Stimulated activated CD8-positive, alpha-beta memory T cell treated with anti-CD3 and anti-CD28 coated beads, Interleukin-15, amount 100 ng/mL, for 1 hour (primary cell): Measurements from ENCODE around the gene CTDSP2.
"Not testable (repeated sequence)": the region's sequence is repeated elsewhere in the genome, so short reads cannot be mapped to it uniquely, and the experiment has no call there.

Experiments
- DNase-seq: peaks from one replicate; pipeline ENCODE4 v3.0.0-alpha.2; 2020; ENCODE audit warnings: low read depth

The CTDSP2 gene

GRCh38 chr12:57781244-57781643 is 65.3 kb downstream of the CTDSP2 start:
- DNase-seq: no peak

- no peak for DNase-seq
Observed at GRCh38 chr12:57780284-57780897, 66.1 kb downstream of the CTDSP2 start.

- DNase-seq: no peak
Observed at GRCh38 chr12:57779736-57780135, 66.8 kb downstream of the CTDSP2 start.

- no peak for DNase-seq
Observed at GRCh38 chr12:57777911-57778310, 68.6 kb downstream of the CTDSP2 start.

GRCh38 chr12:57777367-57777766 is 69.2 kb downstream of the CTDSP2 start:
- no peak for DNase-seq

- DNase-seq: no peak
Observed at GRCh38 chr12:57776247-57776587, 70.3 kb downstream of the CTDSP2 start.

- DNase-seq: no peak
Observed at GRCh38 chr12:57775563-57776246, 70.8 kb downstream of the CTDSP2 start.

- no peak for DNase-seq
Observed at GRCh38 chr12:57775044-57775443, 71.5 kb downstream of the CTDSP2 start.

GRCh38 chr12:57774634-57775033 is 71.9 kb downstream of the CTDSP2 start:
- DNase-seq: not testable (repeated sequence)

- no peak for DNase-seq
Observed at GRCh38 chr12:57772429-57773322, 73.9 kb downstream of the CTDSP2 start, which contains the start of gene EEF1AKMT3. EEF1AKMT3 (plus strand) TSS chr12:57772614; CDS start chr12:57772725, 111 bp downstream.

- peak; percentile 73 for DNase-seq
Observed at GRCh38 chr12:57771873-57772428, 74.6 kb downstream of the CTDSP2 start, which contains the start of gene METTL1. METTL1 (minus strand) TSS chr12:57772105; CDS start chr12:57772083, 22 bp downstream.

- DNase-seq: peak; percentile 62
Observed at GRCh38 chr12:57771236-57771872, 75.2 kb downstream of the CTDSP2 start.

GRCh38 chr12:57770734-57771133 is 75.8 kb downstream of the CTDSP2 start:
- DNase-seq: no peak
